Measurements from ENCODE around the gene NCKAP5.
A peak's percentile ranks its signal among the peaks of the same experiment; 100 is the strongest.

NCKAP5 gene

DNA sequence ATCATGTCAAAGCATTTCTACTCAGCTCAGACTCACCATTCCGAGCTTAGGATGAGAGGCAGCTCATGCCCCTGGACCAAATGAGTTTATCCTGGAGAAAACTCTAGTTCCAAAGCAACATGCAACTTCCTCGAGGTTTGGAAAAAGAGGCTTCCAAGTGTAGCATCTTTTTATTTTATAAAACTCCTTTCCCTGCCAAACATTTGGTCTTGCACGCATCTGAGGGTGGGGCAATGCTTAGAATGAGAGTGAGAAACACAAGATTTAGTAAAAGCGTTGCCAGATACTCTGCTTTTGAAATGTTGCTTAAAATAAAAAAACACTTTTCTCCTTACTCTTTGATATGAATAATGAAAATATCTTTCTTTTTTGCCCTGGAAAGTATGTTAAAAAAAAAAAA lies 151.5 kb downstream of the NCKAP5 start:
- DNase-seq = no peak

DNA sequence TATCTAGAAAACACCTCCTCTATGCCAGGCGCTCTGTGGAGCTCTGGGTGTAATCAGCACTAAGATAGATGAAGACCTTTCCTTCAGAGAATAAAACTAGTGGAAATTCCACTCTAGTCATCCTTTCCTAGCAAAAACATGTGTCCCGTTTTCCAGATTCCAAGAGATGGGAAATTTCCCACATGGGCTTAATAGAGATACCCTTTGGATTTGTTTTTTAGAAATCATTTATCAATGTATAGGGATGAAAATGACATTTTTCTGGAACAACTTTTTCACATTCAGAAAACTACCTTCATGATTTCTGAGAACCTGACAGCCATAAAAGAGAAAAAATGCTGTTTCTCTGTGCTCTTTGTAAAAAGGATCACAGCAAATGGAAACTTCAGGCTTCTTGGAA lies 152.1 kb downstream of the NCKAP5 start:
- no peak for DNase-seq

DNA sequence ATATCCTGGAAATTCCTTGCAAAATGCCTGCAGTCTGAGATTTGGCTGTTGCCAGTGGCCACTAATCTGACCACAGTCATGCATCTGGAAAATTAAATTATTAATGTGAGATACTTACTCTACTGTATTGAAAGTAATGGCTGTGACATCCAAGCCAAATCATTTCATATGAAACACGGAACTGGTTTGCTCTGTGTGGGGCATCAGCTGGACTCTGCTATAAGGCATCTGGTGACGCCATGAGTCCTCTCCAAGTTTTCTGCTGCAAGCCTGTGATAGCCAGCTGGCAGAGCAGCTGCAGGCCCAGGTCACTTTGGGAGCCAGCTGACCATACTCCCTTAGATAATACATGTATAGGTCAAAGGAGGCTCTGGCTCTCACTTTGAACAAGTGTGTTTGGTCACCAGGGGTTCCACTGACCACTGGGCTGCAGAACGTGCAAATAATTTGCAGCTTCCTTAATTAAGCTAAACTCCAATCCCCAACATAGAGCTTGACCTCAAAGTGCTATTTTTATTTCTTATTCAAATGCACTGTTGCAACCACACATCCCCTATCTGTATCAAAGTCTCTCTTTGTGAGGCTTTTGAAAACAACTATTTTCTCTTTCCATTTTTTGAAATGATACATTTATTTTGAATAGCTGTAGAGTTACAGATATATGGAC lies 152.9 kb downstream of the NCKAP5 start:
- DNase-seq = no peak

DNA sequence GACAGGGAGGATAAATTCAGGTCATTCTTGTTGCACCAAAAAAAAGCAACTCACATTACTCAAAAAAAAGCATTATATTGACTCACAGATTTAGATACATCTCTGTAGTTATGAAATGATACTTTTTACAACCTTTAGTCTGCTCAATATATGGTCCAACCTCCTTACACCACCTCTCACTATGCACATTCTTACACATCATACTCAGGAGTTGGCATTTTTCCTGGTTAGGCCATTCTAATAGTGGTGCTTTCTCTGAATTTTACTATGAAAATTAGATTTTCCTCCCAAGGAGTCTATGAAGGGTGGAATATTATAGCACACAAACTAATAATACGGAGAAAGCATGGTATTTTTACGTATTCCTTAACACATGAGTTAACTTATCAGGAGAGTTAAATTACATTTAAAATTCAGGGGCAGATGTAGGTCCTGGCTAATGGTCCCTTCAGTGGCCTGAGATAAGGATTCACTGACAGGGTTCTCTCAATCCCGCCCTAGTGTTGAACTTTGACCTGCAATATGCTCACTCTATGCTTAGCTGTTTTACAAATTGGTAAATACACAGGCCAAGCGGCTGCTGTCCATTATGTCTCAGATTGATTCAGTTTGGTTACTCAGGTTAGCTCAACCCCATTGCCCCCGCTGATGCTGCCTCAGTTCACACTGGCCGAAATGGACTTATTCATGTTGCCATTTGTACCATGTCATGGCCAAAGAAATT lies 153.6 kb downstream of the NCKAP5 start:
- DNase-seq = no peak

DNA sequence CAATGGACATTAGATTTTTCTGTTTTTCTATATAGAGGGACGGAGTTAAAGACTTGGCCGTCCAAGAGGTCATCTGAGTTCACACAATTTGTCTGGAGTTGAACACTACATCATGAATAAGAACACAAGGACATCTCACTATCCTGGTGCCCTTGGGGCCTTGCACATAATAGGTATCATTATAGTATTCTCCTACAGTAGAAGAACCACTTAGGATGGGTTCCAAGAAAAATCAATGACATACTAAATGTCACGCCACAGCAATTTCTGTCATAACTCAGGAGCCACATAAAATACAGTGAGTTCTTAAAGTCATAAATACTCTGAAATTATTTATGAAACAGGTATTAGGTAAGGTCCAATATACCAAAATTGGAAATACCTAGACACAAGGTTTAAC lies 154.4 kb downstream of the NCKAP5 start:
- no peak for DNase-seq

DNA sequence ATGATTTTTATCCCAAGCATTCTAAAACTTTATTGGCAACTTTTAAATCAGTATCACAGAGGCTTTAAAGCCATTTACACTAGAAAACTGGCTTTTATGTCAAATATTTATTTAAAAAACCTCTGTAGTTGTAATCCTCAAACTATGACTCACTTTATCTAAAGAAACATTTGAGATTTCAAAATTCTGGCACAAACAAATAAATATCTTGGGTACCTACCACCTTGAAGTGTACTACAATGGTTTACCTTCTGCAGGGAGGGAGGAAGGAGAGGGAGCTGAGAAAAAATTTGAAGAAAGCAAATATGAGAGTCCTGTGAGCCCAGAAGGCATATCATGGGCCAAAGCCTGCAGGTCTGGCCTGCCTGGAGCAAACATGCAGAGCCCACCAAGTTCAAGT lies 155.6 kb downstream of the NCKAP5 start:
- no peak for DNase-seq

DNA sequence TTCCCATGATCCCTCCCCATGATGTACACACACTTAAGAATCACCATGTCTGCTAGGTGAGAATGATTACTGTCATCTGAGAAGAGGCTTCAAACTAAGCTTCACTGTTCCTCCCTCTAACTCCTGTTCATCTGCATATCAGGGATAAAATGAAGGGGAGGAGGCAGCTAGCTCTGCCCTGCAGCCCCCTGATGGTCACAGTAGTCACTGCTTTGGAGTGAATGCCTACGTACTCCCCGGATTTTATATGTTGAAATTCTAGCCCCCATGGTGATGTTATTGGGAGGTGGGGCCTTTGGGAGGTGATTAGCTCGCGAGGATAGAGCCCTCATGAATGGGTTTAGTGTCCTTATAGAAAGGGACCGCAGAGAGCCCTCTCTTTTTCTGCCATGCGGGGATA lies 156.4 kb downstream of the NCKAP5 start:
- no peak for DNase-seq

DNA sequence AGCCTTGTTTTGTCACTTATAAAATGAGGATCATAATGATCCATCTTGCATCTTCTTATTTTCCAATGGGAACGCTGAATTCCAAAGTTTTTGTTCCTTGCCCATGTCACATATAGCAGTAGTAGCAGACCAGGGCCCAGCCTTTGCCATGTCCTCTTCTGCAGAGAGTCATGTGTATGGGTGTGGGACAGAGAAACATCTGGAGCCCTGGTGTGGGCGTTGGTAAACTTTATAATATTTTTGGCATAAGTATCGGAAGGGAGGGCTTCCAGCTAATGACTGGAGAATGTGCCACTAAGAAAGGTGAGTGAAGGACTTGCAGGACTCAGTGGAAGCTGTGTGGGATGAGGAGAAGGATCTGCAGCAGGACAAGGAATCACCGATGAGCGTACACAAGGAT lies 157.2 kb downstream of the NCKAP5 start:
- no peak for DNase-seq

DNA sequence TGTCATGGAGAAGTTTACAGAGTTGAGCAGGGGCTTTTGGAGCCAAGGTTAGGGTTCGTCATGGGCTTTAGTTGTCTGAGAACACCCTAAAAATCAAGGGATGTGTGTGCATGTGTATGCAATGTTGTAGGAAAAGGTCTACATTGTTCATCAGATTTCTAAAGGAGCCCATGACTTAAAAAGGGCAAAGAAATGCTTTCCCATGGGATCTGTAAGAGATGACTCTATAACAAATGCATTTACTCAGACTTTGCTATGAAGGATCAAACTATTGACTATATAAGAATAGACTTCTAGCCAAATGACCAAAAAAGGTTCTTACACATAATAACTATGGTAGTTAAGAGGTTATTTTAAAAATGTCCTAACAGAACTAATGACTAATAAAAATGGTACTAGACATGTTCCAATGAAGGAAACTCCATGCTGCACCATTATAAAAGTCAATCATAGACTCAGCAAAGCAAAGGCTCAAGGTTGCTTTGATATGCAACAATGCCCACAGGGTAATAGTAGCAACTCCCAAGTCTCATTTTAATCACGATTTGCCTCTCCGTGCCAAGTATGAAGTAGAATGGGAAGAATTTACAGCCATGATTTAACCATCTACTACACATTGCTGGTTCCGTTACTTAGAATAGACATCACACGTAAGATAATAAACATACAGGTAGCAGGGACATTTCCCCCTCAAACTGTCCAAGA lies 158.5 kb downstream of the NCKAP5 start:
- DNase-seq = no peak

DNA sequence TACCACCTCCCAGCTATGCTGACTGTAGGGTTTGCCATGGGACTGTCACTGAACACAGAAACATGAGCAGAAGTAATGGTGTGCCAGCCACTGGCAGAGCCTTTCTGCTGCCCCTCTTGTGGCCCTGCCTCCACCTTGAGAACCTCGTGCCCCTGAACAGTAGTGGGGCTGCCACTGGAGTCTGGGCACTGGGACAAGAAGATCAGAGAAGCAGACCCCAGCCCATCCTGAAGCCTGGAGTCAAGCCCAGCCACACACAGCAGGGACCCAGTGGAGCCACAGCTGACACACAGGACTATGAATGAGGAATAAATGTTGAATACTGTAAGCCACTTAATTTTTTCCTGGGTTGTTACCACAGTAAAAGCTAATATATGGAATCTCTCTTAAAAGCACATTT lies 159.6 kb downstream of the NCKAP5 start:
- DNase-seq = no peak

DNA sequence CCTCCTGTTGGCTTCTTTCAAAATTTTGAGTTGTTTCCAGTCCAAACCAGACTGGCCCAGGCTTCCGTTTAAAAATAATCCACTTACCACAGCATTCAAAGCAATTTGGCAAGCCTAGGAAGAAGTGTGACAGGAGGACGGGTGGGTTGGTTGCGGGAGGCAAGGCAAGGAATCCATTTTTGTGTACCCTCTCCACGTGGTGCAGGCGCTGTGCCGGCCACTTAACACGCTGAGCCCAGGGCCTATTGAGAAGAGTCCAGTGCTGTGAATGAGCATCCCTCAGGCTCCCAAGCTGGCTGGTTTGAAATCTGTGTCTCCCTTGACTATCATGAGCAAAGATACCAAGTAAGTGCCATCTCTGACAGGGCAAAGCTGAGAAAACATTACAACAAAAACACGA lies 160.9 kb downstream of the NCKAP5 start:
- DNase-seq = no peak

DNA sequence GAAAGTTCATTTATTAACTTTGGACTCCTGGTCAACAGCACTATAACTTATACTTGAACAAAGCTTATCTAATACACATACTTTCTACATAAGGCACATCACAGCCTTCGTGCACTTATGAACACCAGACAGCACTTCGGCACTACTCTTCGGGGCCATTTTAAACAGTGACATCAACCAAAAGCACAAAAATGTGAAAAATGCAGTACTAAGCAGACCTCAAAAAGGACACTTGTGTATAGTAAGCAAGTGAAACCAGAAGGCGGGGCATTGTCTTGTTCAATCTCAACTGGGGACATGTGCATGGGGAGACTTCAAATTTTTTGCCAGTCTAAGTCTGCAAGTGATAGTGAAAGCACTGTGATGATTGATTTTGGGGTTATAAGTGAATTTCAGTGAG lies 163.0 kb downstream of the NCKAP5 start:
- no peak for DNase-seq

DNA sequence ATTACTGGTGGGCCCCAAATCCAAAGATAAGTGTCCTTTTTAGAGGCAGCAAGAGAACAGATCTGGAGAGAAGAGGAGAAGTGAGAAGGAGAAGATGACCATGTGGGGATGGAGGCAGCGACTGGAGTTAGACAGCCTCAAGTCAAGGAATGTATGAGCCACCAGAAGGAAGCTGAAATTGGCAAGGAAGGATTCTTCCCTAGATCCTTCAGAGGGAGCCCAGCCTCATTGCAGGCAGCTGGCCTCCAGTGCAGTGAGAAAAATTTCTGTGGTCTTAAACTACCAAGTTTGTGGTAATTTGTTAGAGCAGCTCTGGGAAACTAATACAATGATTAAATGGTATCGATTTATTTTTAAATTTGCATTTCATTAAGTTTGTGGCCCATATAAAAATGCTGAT lies 167.9 kb downstream of the NCKAP5 start:
- DNase-seq = no peak

DNA sequence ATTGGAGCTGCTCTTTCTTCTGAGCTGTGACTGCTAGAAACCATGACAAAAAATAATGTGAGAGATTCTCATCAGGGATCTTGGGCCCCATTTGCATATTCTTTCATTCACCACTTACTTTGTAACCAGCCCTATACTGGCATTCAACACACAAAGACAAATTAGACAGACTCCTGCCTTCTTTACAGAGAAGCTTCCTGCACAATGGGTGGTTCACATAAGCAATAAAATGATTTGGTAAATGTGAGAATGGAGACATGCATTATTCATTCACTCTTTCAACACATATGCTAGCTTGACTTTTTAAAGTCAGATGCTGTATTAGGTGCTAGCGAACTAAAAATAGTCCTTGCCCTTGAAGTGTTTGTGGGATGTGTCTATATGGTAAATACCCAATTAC lies 174.4 kb downstream of the NCKAP5 start:
- no peak for DNase-seq

DNA sequence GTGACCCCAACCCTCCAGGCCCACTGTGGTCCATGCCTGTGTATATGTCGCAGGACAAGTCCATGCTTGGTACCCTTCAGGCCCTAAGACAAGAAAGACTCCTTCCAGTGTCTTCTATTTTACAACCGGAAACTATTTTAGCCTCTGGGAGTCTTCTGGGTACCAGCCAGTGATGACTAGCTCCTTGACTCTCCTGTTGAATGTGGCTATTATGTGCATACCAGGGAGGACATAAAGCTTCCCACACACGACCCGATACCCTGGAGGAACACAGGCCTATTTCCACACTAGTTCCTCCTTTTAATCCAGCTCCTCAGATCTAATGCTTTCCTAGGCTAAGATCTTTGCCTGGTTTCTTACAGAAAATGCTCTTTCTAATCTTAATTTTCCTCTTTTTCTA lies 178.1 kb downstream of the NCKAP5 start:
- DNase-seq = no peak

DNA sequence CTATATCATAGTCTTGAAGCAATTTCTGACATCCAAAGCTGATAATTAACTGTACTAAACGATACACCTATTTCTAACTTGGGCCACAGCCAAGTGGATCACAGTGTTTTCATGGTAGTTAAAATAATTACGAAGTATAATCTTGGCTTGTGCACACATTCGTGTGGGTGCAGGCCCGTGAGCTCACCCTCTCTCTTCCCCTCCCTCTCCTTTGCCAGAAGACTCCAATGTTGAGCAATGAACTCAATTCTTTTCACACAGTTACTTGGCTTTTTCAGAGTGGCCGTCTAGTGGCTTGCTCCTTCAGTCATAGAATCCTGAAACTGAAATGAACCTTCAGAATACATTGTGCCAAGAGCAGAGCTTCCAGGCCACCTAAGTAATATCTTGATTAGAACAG lies 178.7 kb downstream of the NCKAP5 start:
- DNase-seq = peak; percentile 73

DNA sequence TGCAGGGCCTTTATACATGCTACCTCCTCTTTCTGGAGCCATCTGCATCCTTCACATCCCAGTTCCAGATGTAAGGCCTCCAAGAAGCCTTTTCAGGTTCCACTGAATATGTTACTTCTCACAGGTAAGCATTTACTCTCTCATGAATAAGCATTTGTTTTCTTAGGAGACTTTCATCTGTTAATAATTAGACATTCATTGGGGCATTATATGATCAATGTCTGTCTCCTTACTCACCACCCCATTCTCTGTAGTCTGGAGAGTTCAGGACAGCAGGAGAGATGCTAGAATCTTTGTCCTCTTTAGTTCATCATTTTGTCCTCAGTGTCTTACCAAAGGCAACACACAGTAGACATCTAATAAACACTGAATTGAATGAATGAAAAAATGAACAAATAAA lies 185.7 kb downstream of the NCKAP5 start:
- no peak for DNase-seq

DNA sequence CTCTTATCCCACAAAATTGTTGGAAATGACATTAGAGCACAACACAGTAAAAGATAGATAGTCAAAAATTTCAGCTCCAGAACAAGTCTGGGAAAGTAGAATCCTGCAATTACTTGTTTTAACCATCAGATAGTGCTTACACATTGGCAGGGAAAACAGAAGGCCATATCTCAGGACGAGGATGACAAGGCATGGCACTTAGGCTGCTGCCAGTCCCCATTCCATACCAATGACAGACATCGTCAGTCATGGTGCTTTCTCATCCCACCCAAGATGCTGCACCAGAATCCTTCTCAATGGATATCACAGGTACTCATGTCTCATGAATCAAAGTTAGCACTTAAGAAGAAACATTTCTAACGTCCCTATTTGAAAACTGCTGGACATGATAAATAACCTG lies 187.3 kb downstream of the NCKAP5 start:
- DNase-seq = no peak

DNA sequence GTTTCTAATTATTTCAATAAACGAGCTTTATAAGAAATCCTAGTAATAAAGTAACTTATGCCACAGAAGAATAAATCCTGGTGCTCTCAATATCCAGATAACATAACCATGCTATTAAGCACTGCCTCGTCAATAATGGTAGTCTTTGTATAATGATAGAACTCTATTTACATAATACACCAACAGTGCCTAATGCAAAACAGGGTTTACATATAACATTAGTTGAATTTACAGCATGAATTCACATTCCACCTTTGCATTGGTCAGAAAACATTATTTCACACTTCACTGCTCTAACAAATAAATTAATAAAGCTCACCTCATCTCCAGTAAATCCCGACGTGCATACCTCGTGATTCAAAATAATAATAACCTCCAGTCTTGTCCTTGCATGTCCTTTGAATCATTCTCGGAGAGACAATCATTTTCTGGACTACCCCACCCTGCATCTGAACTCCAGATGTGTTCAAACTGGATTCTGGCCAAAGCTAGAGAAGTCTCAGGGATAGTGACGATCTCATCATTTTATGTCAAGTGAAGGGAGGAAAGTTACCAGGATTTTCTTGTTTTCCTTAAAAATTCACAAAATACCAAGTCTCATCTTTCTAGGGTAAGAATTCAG lies 189.2 kb downstream of the NCKAP5 start:
- no peak for DNase-seq

DNA sequence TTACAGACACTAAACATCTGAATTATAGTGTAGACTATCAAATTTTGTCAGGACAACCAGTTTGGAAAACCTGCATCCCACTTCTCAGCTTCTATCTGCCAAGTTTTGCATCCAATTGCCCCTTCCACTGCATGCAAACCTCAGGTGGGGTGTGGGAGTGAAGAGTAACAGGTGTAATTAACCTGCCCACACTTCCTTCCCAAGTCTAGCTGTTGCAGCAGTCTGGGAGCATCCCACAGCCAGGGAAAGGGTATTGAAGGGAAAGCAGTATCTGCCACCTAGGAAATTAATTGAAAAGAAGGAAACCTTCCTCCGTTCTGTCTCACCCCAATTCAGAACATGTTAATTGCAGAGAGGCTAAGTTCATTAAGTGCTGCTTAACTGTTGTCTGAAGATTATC lies 189.9 kb downstream of the NCKAP5 start:
- DNase-seq = no peak

DNA sequence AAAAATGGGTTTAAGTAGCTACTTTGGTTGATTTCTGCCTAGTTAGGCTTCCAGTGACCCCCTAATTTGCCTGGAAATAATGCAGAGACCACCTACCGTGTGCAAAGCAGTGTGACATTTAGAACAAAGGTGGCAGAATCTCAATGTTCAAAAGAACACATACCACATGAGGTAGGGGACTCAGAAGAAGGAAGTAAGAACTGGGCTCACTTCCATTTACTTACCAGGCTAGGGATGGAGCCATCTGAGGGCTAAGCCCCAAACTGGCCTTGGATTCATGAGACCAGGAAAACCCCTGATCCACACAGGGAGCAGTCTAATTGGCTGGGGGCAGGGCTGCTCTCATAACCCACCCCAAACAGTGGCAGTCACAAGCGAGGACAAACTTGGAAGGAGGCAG lies 190.7 kb downstream of the NCKAP5 start:
- DNase-seq = no peak

DNA sequence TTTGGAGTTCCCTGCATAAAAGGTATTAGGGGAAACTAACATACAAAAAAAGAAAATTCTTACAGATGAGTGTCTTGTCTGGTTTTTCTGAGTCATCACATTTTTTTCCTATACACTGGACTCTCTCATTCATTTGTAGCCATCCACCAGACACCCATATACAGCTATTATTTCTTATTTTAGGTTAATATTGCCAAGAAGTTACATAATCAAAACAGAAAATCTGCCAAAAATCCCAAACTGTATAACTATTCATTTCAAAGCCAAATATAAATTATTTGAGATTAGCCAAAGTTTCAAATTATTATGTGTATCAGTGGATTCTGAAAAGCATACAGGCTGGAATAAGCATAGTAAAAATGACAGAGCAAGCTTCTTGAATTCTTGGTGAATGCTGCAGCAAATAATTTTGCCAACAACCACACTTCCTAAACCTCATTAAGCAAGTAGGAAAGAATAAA lies 191.2 kb downstream of the NCKAP5 start:
- no peak for DNase-seq

DNA sequence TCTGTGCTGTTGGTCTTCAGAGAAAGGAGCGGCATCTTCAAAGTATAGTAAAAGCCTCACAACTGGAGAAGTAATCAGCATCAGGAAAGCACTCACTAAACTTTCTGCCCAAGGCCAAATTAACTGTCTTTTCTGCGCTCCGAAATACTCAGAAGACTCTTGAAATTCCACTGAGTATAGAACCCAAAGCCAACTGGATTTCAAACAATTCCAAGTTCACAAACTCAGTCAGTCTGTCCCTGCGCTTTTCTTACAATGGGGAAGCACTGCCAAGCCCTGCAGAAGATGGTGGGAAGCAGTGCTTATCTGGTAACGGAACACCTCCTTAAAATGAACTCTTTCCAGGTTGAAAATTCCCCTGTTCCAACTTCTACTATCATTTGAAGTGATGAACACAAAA lies 193.5 kb downstream of the NCKAP5 start:
- DNase-seq = no peak

DNA sequence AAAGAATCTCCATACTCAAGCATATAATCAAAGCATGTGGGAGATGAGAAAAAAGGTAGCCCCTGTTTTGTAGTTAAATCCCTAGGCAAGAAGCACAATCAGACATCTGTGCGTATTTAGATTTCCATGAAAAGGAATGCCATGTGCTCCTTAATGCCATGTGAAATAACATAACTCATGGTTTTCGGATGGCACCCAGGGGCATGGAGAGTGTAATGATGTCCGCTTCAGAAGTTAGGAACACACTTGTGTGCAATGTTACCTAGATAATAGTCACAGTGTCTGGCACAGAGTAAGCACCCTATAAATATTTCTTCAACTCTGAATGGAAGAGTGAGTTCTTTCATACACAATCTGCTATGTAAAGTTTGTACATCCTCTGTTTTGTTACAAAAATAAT lies 197.0 kb downstream of the NCKAP5 start:
- no peak for DNase-seq
